ENCODE data around the gene CRABP2. TPM values are rescaled to one million over a fixed set of nuclear protein-coding genes. Genes with fewer than 3 reads are reported as not detected.

The CRABP2 gene
- total and polyA plus RNA-seq, 2 of the 13 experiments (the other 11 are each of a cell fraction or from before 2014, with no cell fraction given), result 0.40 to 0.60 TPM

GRCh38 chr1:156663178-156663577 lies 42.2 kb downstream of the CRABP2 start:
- Histone ChIP-seq H3K4me1 (ENCODE audit: insufficient read depth, low read length) (peaks cover 85% of the 10 kb centered on the region), H3K9ac (ENCODE audit: insufficient read depth, low read depth, low read length) (no peak overlapping the region), H3K4me3 (replicated peaks in 1 of 3; ENCODE audit: insufficient read depth in 1 of 3, low read depth in 2 of 3, low read length in 3 of 3) (no peak overlapping the region), H3K27ac (ENCODE audit: extremely low read length, insufficient read depth, low read length) (no peak overlapping the region), H3K4me2 (ENCODE audit: low read depth, low read length) (no peak overlapping the region), H3K9me3 (ENCODE audit: low read length) (no peaks in the 10 kb centered on the region), H2AFZ (ENCODE audit: low read length) (no peak overlapping the region), H3K36me3 (replicated peaks in 1 of 2; ENCODE audit: control insufficient read depth in 1 of 2, insufficient read depth in 2 of 2, low read length in 2 of 2) (peaks cover 0 to 5% of the 10 kb centered on the region in 2 experiments; a peak in 1 of 5 replicates), H3K27me3 (ENCODE audit: control insufficient read depth in 1 of 2, insufficient read depth in 2 of 2, low read length in 2 of 2) (no peaks in the 10 kb centered on the region; a peak in 1 of 5 replicates), H4K20me1 (ENCODE audit: insufficient read depth, low read length) (peaks cover 17% of the 10 kb centered on the region), H3K79me2 (ENCODE audit: insufficient read depth, low read length) (peaks cover 20% of the 10 kb centered on the region)
- CTCF ChIA-PET (ENCODE audit: low intra/inter-chr PET ratio, low total read pairs), result no interaction called here
- no TSS peak for BruUV-seq (replicated peaks)
- 36% methylated on average over 4 of the region's 5 CpGs for WGBS (ENCODE audit: low lambda C conversion rate)
- in situ Hi-C loops (cut with HindIII; ENCODE audit: extremely low pct_ligation_motif_present, low pct_unique_long_range_greater_than_20kb), result no loop called here
- DNase-seq (ENCODE audit: low spot score) (no peak), ATAC-seq (no peak), FAIRE-seq (no peak)
- POLR2A ChIA-PET, result interaction anchor here (11.4 kb wide), 1 partner anchor 11 kb away, joined by 189 read pairs; the partner anchor contains the start of gene NES
- 0 out of 2 replicates have a peak, but pooled peaks have one; percentile 21 for TF ChIP-seq FOSL2 (CRISPR knock-in tag; IDR thresholded peaks at IDR 0.05)
- no peak for TF ChIP-seq STAT5B (CRISPR knock-in tag; IDR thresholded peaks at IDR 0.05)
- intact Hi-C loops (cut with micrococcal nuclease; ENCODE audit: unreplicated experiment), result loop anchor here (10.0 kb wide), 1 partner anchor 62 kb away; the partner anchor contains the start of genes ISG20L2 and METTL25B

- Histone ChIP-seq H3K27ac (ENCODE audit: extremely low read length, insufficient read depth, low read length) (no peak overlapping the region), H2AFZ (ENCODE audit: low read length) (no peak overlapping the region), H3K9ac (ENCODE audit: insufficient read depth, low read depth, low read length) (no peak overlapping the region)
- TF ChIP-seq KDM2A (CRISPR knock-in tag; IDR thresholded peaks at IDR 0.05; ENCODE audit: borderline replicate concordance, low read depth) (no peak), ZSCAN21 (CRISPR knock-in tag; IDR thresholded peaks at IDR 0.05; ENCODE audit: borderline replicate concordance) (no peak), ZBTB4 (CRISPR knock-in tag; IDR thresholded peaks at IDR 0.05; ENCODE audit: borderline replicate concordance) (no peak), SALL2 (CRISPR knock-in tag; IDR thresholded peaks at IDR 0.05) (no peak), RNF2 (conservative IDR thresholded peaks at IDR 0.05; ENCODE audit: low read depth) (no peak), ZNF280B (CRISPR knock-in tag; IDR thresholded peaks at IDR 0.05; ENCODE audit: borderline replicate concordance) (no peak), ZNF44 (CRISPR knock-in tag; IDR thresholded peaks at IDR 0.05) (no peak), XRCC5 (optimal IDR thresholded peaks at IDR 0.05; ENCODE audit: low read length) (no peak), HMGXB4 (CRISPR knock-in tag; IDR thresholded peaks at IDR 0.05; ENCODE audit: borderline replicate concordance in 1 of 2, low read depth in 1 of 2) (no peak)
Measured at GRCh38 chr1:156662800-156663055, 42.7 kb downstream of the CRABP2 start.

More at GRCh38 chr1:156662800-156663055, 42.7 kb downstream of the CRABP2 start:
- FAIRE-seq, result no peak
- intact Hi-C loops (cut with micrococcal nuclease; ENCODE audit: unreplicated experiment) (loop anchor here (10.0 kb wide), 1 partner anchor 62 kb away; the partner anchor contains the start of genes ISG20L2 and METTL25B), in situ Hi-C loops (cut with HindIII; ENCODE audit: extremely low pct_ligation_motif_present, low pct_unique_long_range_greater_than_20kb) (no loop called here)
- Histone ChIP-seq H3K79me2 (ENCODE audit: insufficient read depth, low read length) (peaks cover 20% of the 10 kb centered on the region), H3K9me3 (ENCODE audit: low read length) (no peaks in the 10 kb centered on the region), H3K4me2 (ENCODE audit: low read depth, low read length) (no peak overlapping the region), H3K27me3 (ENCODE audit: control insufficient read depth in 1 of 2, insufficient read depth in 2 of 2, low read length in 2 of 2) (no peaks in the 10 kb centered on the region; a peak in 1 of 5 replicates), H4K20me1 (ENCODE audit: insufficient read depth, low read length) (peaks cover 21% of the 10 kb centered on the region), H3K4me1 (ENCODE audit: insufficient read depth, low read length) (peaks cover 85% of the 10 kb centered on the region), H3K4me3 (replicated peaks in 1 of 3; ENCODE audit: insufficient read depth in 1 of 3, low read depth in 2 of 3, low read length in 3 of 3) (no peak overlapping the region), H3K36me3 (replicated peaks in 1 of 2; ENCODE audit: control insufficient read depth in 1 of 2, insufficient read depth in 2 of 2, low read length in 2 of 2) (peaks cover 0 to 5% of the 10 kb centered on the region in 2 experiments; a peak in 1 of 5 replicates)
- ChIA-PET POLR2A (interaction anchor here (11.4 kb wide), 1 partner anchor 11 kb away, joined by 189 read pairs; the partner anchor contains the start of gene NES), CTCF (ENCODE audit: low intra/inter-chr PET ratio, low total read pairs) (no interaction called here)
- no TSS peak for BruUV-seq (replicated peaks)
- WGBS (ENCODE audit: low lambda C conversion rate), result 100% methylated on average over 5 of the region's 5 CpGs
- no peak for ATAC-seq
- DNase-seq (ENCODE audit: low spot score), result no peak
